Measurements from ENCODE around the gene PROZ. TPM values are rescaled to one million over a fixed set of nuclear protein-coding genes. Genes with fewer than 3 reads are reported as not detected.

PROZ gene
- total and polyA plus RNA-seq, 2 of the 13 experiments (the other 11 are each of a cell fraction or from before 2014, with no cell fraction given), result 5.6 to 22.5 TPM

GRCh38 chr13:113157929-113158747, at the start of gene PROZ (continued):
- TF ChIP-seq RORA (CRISPR knock-in tag; IDR thresholded peaks at IDR 0.05) (no peak), ZKSCAN1 (IDR thresholded peaks at IDR 0.05; ENCODE audit: low read length) (no peak), SUZ12 (IDR thresholded peaks at IDR 0.05; ENCODE audit: low read depth, low read length) (no peak), NFKB2 (CRISPR knock-in tag; IDR thresholded peaks at IDR 0.05; ENCODE audit: borderline replicate concordance) (peak; percentile 70; the same call in 1 of the 2 replicates), BHLHE40 (IDR thresholded peaks at IDR 0.05; ENCODE audit: low read length) (no peak), SNAPC4 (CRISPR knock-in tag; IDR thresholded peaks at IDR 0.05) (no peak), TP53 (CRISPR knock-in tag; conservative IDR thresholded peaks at IDR 0.05) (no peak), PHB2 (IDR thresholded peaks at IDR 0.05; ENCODE audit: partially characterized antibody) (no peak), ZNF589 (CRISPR knock-in tag; conservative IDR thresholded peaks at IDR 0.05) (no peak), ZBTB2 (CRISPR knock-in tag; IDR thresholded peaks at IDR 0.05; ENCODE audit: low read depth) (no peak), TFDP1 (CRISPR knock-in tag; IDR thresholded peaks at IDR 0.05; ENCODE audit: borderline replicate concordance) (peak; percentile 88; the same call in 1 of the 2 replicates)
- TF ChIP-seq, protein P1, sequence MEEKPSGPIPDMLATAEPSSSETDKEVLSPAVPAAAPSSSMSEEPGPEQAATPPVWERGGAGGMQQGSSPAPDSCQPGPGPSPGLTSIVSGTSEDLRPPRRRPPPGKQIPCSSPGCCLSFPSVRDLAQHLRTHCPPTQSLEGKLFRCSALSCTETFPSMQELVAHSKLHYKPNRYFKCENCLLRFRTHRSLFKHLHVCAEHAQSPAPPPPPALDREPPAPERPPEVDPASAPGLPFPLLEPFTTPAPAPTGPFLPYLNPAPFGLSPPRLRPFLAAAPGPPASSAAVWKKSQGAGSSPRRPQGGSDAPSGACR (CRISPR knock-in tag; IDR thresholded peaks at IDR 0.05), result peak; percentile 87
- TF ChIP-seq, protein P2, sequence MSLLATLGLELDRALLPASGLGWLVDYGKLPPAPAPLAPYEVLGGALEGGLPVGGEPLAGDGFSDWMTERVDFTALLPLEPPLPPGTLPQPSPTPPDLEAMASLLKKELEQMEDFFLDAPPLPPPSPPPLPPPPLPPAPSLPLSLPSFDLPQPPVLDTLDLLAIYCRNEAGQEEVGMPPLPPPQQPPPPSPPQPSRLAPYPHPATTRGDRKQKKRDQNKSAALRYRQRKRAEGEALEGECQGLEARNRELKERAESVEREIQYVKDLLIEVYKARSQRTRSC (CRISPR knock-in tag; IDR thresholded peaks at IDR 0.05; ENCODE audit: low read depth), result no peak
- TF ChIP-seq, protein P3, sequence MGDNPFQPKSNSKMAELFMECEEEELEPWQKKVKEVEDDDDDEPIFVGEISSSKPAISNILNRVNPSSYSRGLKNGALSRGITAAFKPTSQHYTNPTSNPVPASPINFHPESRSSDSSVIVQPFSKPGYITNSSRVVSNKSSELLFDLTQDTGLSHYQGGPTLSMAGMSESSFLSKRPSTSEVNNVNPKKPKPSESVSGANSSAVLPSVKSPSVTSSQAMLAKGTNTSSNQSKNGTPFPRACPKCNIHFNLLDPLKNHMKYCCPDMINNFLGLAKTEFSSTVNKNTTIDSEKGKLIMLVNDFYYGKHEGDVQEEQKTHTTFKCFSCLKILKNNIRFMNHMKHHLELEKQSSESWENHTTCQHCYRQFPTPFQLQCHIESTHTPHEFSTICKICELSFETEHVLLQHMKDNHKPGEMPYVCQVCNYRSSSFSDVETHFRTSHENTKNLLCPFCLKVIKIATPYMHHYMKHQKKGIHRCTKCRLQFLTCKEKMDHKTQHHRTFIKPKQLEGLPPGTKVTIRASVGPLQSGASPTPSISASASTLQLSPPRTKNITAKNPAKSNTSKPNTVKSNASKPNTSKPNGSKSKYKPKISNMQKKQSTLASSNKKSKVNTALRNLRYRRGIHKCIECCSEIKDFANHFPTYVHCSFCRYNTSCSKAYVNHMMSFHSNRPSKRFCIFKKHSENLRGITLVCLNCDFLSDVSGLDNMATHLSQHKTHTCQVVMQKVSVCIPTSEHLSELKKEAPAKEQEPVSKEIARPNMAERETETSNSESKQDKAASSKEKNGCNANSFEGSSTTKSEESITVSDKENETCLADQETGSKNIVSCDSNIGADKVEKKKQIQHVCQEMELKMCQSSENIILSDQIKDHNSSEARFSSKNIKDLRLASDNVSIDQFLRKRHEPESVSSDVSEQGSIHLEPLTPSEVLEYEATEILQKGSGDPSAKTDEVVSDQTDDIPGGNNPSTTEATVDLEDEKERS (CRISPR knock-in tag; IDR thresholded peaks at IDR 0.05), result peak; percentile 77; the same call in 1 of the 2 replicates

Measured in HepG2 (cell line).